Measurements from ENCODE around the gene DUOX1.

The DUOX1 gene

GRCh38 chr15:45144775-45145174, 15.0 kb downstream of the DUOX1 start:
- no peak for DNase-seq

GRCh38 chr15:45146405-45146804, 16.6 kb downstream of the DUOX1 start:
- DNase-seq, result no peak

GRCh38 chr15:45147606-45148005, 17.8 kb downstream of the DUOX1 start:
- no peak for DNase-seq

- DNase-seq, result no peak
Observed at GRCh38 chr15:45148076-45149059, 18.6 kb downstream of the DUOX1 start.

GRCh38 chr15:45149060-45149459, 19.3 kb downstream of the DUOX1 start:
- no peak for DNase-seq

GRCh38 chr15:45150481-45150880, 20.7 kb downstream of the DUOX1 start:
- DNase-seq, result no peak

GRCh38 chr15:45150997-45151396, 21.2 kb downstream of the DUOX1 start:
- DNase-seq, result no peak

GRCh38 chr15:45151998-45152828, 22.4 kb downstream of the DUOX1 start:
- no peak for DNase-seq

- no peak for DNase-seq
Observed at GRCh38 chr15:45155739-45156138, 25.9 kb downstream of the DUOX1 start.

GRCh38 chr15:45156744-45157455, 27.1 kb downstream of the DUOX1 start:
- DNase-seq, result peak in 1 of 3 experiments; percentile 5

GRCh38 chr15:45157974-45158373, 28.2 kb downstream of the DUOX1 start:
- no peak for DNase-seq

GRCh38 chr15:45161666-45162065, 31.9 kb downstream of the DUOX1 start:
- no peak for DNase-seq

GRCh38 chr15:45162771-45163507, 33.1 kb downstream of the DUOX1 start:
- peak; percentile 54 to 76 (median 54) for DNase-seq

GRCh38 chr15:45163508-45163856, 33.7 kb downstream of the DUOX1 start:
- no peak for DNase-seq

- no peak for DNase-seq
Observed at GRCh38 chr15:45164914-45165313, 35.1 kb downstream of the DUOX1 start.

- no peak for DNase-seq
Observed at GRCh38 chr15:45165536-45165935, 35.7 kb downstream of the DUOX1 start.

GRCh38 chr15:45166834-45167630, 37.2 kb downstream of the DUOX1 start:
- DNase-seq, result peak; percentile 48 to 86 (median 85)

GRCh38 chr15:45167631-45168205, 37.9 kb downstream of the DUOX1 start:
- no peak for DNase-seq

- no peak for DNase-seq
Observed at GRCh38 chr15:45168286-45168685, 38.5 kb downstream of the DUOX1 start.

GRCh38 chr15:45168751-45169551, 39.2 kb downstream of the DUOX1 start:
- no peak for DNase-seq
